Transverse colon (tissue), 4 donors: ENCODE results near the gene BBS1. TPM values are rescaled to one million over a fixed set of nuclear protein-coding genes. Genes with fewer than 3 reads are reported as not detected.

Source experiments
- DNase-seq: peaks from one replicate; pipeline ENCODE4 v3.0.0-alpha.2; 2019
- H3K27ac ChIP-seq, 4 donors: fragments of 200-600 bp; sonication (generic); 2 replicates each; pipeline ENCODE4 v1.5.1; 2016 to 2018; ENCODE audit warnings: inconsistent platforms in 4 of 4
- H3K27me3 ChIP-seq: fragments of 200-600 bp; sonication (generic); 2 replicates; pipeline ENCODE4 v1.5.1; 2017; ENCODE audit warnings: inconsistent platforms
- H3K36me3 ChIP-seq, 4 donors: fragments of 200-600 bp; sonication (generic); 2 replicates each; pipeline ENCODE4 v1.5.1; 2017 to 2019; ENCODE audit warnings: inconsistent platforms in 4 of 4
- H3K4me1 ChIP-seq, 4 donors: fragments of 200-600 bp; sonication (generic); 2 replicates each; pipeline ENCODE4 v1.5.1; 2017 to 2020; ENCODE audit warnings: inconsistent platforms in 4 of 4
- H3K4me3 ChIP-seq, 4 donors: fragments of 200-600 bp; sonication (generic); 1 replicate in 1 of 4; 2 replicates in 3 of 4; pipeline versions ENCODE4 v1.5.1 to v1.6.1; 2017 to 2019; ENCODE audit warnings: inconsistent platforms in 4 of 4
- H3K9me3 ChIP-seq, 2 donors: fragments of 200-600 bp; sonication (generic); 2 replicates each; pipeline ENCODE4 v1.5.1; 2017 to 2019; ENCODE audit warnings: inconsistent platforms in 2 of 2
- EP300 ChIP-seq: sonication (generic); formaldehyde crosslinking; IDR thresholded peaks from one replicate; pipeline ENCODE4 v1.6.1; 2017; ENCODE audit warnings: antibody characterized with exemption, low read depth
- POLR2A ChIP-seq: fragments of 450-650 bp; IDR thresholded peaks from one replicate; pipeline ENCODE4 v1.6.1; 2016; ENCODE audit warnings: antibody characterized with exemption, mild to moderate bottlenecking, moderate library complexity
- POLR2AphosphoS5 ChIP-seq, 3 donors: sonication (generic); formaldehyde crosslinking; IDR thresholded peaks; one replicate each; pipeline ENCODE4 v1.6.1; 2016; ENCODE audit warnings: antibody characterized with exemption in 3 of 3
- WGBS, 2 donors: methylation state at CpG; one replicate each; pipeline ENCODE4 v1.1.5; 2018; ENCODE audit warnings: low coverage in 1 of 2; 5-methylcytosine and 5-hydroxymethylcytosine counted together
- in situ Hi-C, 4 donors: fragments of 200-750 bp; cut with MboI; loops; one replicate each; pipeline versions ENCODE4 v1.15.0 to v1.15.1; 2017; ENCODE audit warnings: low sequenced_read_pairs in 3 of 4, low pct_ligation_motif_present in 1 of 4, low pct_unique_long_range_greater_than_20kb in 1 of 4
- intact Hi-C: fragments of 100-400 bp; cut with DNase I; formaldehyde crosslinking; loops from one replicate; pipeline ENCODE4 v1.15.1; 2023; ENCODE audit warnings: low total_unique reads
- total RNA-seq, 4 donors: library from RNA; depleted of rRNA; stranded (reverse); fragments of >200 nt; gene quantifications; one replicate each; pipeline ENCODE4 v1.1.0, GENCODE V29; 2016
- TF ChIP-seq, protein P1 (sequence below), 5 experiments: fragments of 200-600 bp in 3 of 5; fragments of 450-650 bp in 2 of 5; sonication (generic) in 3 of 5; IDR thresholded peaks; 1 replicate in 2 of 5; 2 replicates in 3 of 5; pipeline ENCODE4 v1.5.1; 2016 to 2017; ENCODE audit warnings: antibody characterized with exemption in 5 of 5, inconsistent platforms in 3 of 5, mild to moderate bottlenecking in 2 of 5, moderate library complexity in 1 of 5

Gene BBS1
- total RNA-seq, 4 donors from 2014 or later, result 33.3 to 146 (median 56.0) TPM

DNA sequence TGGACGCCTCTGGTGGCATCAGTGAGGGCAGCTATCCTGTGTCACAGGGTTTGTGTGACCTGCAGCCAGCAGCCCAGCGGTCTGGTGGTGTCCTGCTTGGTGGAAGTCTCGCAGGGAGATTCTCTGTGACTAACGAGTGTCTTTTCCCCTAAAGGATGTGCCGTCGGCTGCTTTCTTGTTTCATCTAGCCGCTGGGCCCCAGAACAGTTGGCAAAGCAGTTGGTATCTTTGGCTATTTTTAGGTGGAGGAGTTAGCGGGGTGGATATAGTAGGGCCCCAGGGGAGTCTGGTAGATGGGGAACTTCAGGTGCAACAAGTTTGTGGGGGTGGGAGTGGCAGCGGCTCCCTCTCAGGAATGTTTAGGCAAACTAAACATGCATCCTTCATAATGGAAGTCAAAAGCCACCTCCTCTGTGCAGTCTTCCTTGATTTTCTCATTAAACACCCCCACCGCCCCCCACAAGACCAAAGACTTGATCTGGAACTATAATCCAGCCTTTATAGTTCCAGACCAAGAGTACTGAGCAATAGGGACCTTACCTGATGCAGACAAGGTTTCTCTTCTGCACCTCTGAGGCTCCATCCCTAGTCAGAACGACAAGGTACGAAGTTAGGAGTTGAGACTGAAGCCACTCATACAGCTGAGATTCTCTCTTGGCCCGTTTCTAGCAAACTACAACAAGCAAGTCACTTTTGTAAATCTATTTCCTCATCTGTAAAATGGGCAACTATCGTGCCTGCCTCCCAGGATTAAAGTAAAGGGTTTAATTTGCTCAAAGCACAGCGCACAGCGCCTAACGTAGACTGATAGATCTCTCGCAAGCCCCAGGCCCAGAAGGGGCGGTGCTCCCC lies 44.8 kb upstream of the BBS1 start:
- 54 to 63% methylated on average over 6 to 19 of the region's 19 CpGs for WGBS, 2 donors
- Histone ChIP-seq H3K36me3 (no peaks in the 10 kb centered on the region), H3K9me3 (no peaks in the 10 kb centered on the region), H3K4me3 (peak overlapping the region in 3 of 4 donors; percentile 57 to 79 (median 69)), H3K27me3 (no peaks in the 10 kb centered on the region), H3K4me1 (peaks cover 9 to 20% (median 14%) of the 10 kb centered on the region in 4 donors), H3K27ac (peak overlapping the region; percentile 76 to 80 (median 76))
- DNase-seq, result no peak
- intact Hi-C loops (no loop called here), in situ Hi-C loops (no loop called here)
- no peak for TF ChIP-seq POLR2A
- TF ChIP-seq POLR2AphosphoS5 (IDR thresholded peaks at IDR 0.05), result no peak
- TF ChIP-seq, protein P1, sequence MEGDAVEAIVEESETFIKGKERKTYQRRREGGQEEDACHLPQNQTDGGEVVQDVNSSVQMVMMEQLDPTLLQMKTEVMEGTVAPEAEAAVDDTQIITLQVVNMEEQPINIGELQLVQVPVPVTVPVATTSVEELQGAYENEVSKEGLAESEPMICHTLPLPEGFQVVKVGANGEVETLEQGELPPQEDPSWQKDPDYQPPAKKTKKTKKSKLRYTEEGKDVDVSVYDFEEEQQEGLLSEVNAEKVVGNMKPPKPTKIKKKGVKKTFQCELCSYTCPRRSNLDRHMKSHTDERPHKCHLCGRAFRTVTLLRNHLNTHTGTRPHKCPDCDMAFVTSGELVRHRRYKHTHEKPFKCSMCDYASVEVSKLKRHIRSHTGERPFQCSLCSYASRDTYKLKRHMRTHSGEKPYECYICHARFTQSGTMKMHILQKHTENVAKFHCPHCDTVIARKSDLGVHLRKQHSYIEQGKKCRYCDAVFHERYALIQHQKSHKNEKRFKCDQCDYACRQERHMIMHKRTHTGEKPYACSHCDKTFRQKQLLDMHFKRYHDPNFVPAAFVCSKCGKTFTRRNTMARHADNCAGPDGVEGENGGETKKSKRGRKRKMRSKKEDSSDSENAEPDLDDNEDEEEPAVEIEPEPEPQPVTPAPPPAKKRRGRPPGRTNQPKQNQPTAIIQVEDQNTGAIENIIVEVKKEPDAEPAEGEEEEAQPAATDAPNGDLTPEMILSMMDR (IDR thresholded peaks at IDR 0.05), result no peak
- TF ChIP-seq EP300, result no peak

- Histone ChIP-seq H3K9me3 (no peaks in the 10 kb centered on the region), H3K27ac (peak within 1 kb of the TSS; percentile 76 to 80 (median 76)), H3K27me3 (no peaks in the 10 kb centered on the region), H3K4me3 (peak within 1 kb of the TSS; percentile 69 to 85 (median 76)), H3K36me3 (no peaks in the 10 kb centered on the region), H3K4me1 (peaks cover 9 to 20% (median 14%) of the 10 kb centered on the region in 4 donors)
- peak; percentile 96 for DNase-seq
- no peak for TF ChIP-seq EP300
- TF ChIP-seq POLR2AphosphoS5 (IDR thresholded peaks at IDR 0.05), result peak; percentile 20 to 44 (median 33)
- TF ChIP-seq, protein P1 (IDR thresholded peaks at IDR 0.05), result no peak
- peak; percentile 47 for TF ChIP-seq POLR2A
- intact Hi-C loops (no loop called here), in situ Hi-C loops (no loop called here)
- 0% methylated on average over 29 of the region's 63 CpGs; no CpG with 5 or more reads in 1 of the 2 donors for WGBS, 2 donors
These were observed 44.0 kb upstream of the BBS1 start, which contains the start of gene PELI3 for GRCh38 chr11:66466225-66467033. PELI3 (plus strand) TSS chr11:66466905; CDS start chr11:66468129, 1,224 bp downstream.

DNA sequence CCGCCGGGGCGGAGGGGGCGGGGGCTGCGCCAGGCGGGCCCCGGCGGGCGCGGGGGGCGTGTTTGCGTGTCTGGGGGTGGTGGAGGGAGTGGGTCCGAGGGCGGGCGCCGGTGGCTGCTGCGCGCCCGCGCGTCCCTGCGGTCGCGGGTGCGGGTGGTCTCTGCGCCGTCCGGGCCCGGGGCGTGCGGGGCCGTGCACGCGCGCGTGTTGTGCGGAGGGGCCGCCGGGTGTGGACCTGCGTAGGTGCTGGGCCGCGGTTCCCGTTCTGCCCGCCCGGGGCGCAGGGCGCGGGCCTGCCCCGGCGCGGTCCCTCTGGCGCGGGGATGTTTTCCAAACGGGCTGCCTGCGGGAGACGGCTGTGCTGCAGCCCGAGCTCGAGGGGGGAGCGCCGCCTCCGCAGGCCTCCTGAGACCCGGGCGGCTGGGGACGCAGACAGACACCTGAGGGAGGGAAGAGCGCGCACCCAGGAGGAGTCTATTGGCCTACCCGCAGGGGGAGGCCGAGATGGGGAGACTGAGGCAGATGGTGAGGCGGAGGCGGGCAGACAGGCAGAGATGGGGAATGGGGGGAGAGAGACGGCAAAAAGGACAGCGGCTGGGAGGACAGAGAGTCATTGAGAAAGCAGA lies 43.3 kb upstream of the BBS1 start:
- Histone ChIP-seq H3K36me3 (no peaks in the 10 kb centered on the region), H3K4me3 (peak overlapping the region; percentile 69 to 85 (median 76)), H3K4me1 (peaks cover 9 to 20% (median 14%) of the 10 kb centered on the region in 4 donors), H3K27ac (peak overlapping the region; percentile 76 to 80 (median 76)), H3K9me3 (no peaks in the 10 kb centered on the region), H3K27me3 (no peaks in the 10 kb centered on the region)
- in situ Hi-C loops (no loop called here), intact Hi-C loops (no loop called here)
- TF ChIP-seq, protein P1 (IDR thresholded peaks at IDR 0.05), result peak; percentile 36 to 58 (median 47)
- TF ChIP-seq POLR2AphosphoS5 (IDR thresholded peaks at IDR 0.05), result no peak
- WGBS, 2 donors, result 2 to 15% methylated on average over 4 to 50 of the region's 72 CpGs
- peak; percentile 45 for DNase-seq
